Mucosa of gallbladder (tissue), 1 donor: Measurements from ENCODE around the gene PPT2. TPM values are rescaled to one million over a fixed set of nuclear protein-coding genes. Genes with fewer than 3 reads are reported as not detected.
"Not testable (repeated sequence)": the region's sequence is repeated elsewhere in the genome, so short reads cannot be mapped to it uniquely, and the experiment has no call there.

Source experiments
- DNase-seq: peaks from one replicate; pipeline ENCODE4 v3.0.0-alpha.2; 2020; ENCODE audit warnings: low spot score
- total RNA-seq: library from RNA; stranded (reverse); gene quantifications from one replicate; pipeline ENCODE4 v1.2.1, GENCODE V29; 2021
- donor health status: DM: no; HTN: no; CAD: no.

Gene PPT2
- total RNA-seq, 1 donor from 2014 or later = 17.4 TPM

DNA sequence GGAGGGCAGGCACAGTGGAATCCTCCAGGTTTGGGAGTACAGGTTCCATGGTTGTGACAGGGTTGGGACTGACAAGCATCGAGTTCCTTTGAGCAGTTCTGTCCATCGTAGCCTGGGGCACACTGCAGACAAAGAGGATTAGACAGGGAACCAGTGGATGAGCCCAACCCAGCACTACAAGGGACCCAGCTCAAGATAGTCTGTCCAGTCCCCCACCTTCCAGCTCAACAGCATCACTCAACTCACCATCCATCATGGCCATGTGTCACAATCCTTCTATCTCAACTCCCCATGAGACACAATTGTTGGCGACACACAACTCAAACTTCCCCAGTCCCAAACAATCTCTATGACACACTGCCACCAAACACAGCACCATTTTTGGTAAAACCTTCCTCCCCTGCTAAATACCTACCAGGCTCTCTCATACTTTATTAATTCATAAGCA is 50.4 kb downstream of the PPT2 start:
- no peak for DNase-seq

DNA sequence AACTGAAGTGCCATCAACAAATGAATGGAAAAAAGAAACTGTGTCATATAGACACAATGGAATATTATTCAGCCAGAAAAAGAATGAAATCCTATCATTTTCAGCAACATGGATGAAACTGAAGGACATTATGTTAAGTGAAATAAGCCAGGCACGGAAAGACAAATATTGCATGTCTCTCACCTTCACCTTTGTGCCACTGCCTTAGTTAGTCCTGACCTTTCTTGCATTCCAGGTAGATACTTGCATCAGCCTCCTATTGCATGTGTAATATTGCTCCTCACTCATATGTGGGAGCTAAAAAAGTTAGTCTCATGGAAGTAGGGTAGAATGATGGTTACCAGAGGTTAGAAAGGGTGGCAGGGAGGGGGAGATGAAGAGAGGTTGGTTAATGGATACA is 55.1 kb downstream of the PPT2 start:
- DNase-seq = no peak

DNA sequence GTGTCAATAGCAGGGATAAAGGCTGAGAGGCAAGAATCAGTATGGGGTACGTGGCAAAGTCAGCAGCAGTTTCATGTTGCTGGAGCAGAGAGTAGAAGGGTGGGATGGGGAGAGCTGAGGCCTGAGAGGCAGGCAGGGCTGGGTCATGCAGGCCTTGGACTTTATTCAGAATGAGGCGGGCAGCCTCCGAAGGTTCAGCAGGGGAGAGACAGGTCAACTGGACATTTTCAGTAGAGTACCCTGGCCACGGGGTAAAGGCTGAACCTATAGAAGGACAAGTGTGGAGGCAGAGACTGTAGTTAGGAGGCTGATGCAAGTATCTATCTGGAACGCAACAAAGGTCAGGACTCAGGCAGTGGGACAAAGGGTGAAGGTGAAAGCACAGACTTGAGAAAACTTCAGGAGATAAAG is 56.3 kb downstream of the PPT2 start:
- no peak for DNase-seq

DNA sequence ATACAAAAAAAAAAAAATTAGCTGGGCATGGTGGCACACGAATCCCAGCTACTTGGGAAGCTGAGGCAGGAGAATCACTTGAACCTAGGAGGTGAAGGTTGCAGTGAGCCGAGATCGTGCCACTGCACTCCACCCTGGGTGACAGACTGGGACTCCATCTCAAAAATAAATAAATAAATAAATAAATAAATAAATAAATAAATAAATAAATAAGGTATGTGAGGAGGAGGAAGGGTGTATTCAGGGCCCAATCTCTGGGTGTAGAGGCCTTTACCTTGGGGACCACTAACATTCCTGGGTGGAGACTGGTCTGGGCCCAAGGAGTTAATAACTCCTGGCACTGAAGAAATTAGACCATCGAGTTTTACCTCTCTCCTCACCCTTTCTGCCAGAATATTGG is 57.5 kb downstream of the PPT2 start:
- DNase-seq = not testable (repeated sequence)

DNA sequence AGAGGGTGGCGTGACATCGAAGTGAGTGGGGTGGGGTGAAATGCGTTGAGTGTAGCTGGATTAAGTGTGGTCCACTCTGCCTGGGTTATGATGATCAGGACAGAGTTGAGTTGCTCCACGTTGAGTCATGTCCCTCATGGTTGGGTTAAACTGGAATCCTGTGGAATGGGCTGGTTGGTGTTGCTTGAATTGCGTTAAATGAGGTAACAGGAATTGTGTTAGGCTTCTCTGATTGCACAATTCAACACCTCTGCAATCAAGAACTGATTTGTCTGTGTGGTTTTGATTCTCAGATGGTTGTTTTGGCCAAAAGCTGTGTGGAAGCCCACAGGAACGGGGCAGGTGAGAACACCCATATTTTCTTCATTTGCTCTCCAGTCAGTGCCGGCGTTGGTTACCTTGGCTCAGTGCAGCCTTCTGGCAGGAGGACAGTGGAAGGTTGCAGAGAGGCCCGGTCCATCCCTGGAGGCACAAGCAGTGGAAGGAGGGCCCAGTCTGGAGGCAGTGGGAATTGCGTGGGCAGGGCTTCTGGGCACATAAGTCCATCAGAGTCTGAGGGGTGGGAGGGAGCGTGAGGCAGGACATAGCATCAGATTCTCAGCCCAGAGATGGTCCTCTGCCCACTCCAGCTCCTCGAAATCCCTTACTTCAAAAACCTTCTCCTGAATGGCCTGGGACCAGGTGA is 58.3 kb downstream of the PPT2 start:
- no peak for DNase-seq

Other genes starting within 250 kb of the PPT2 start
- gene C2, start 226.4 kb upstream of the PPT2 start, total RNA-seq = 14.8 TPM
- gene CFB, start 208.0 kb upstream of the PPT2 start, total RNA-seq = 476 TPM
- 52.1 TPM for gene NELFE, start 195.2 kb upstream of the PPT2 start, total RNA-seq
- 81.3 TPM for gene SKIC2, start 195.0 kb upstream of the PPT2 start, total RNA-seq
- 27.6 TPM for gene DXO, start 182.0 kb upstream of the PPT2 start, total RNA-seq
- 179 TPM for gene C4A, start 172.1 kb upstream of the PPT2 start, total RNA-seq
- 155 TPM for gene C4B, start 139.3 kb upstream of the PPT2 start, total RNA-seq
- gene CYP21A2, start 115.7 kb upstream of the PPT2 start, total RNA-seq = 1.3 TPM
- gene TNXB, start 44.8 kb upstream of the PPT2 start, total RNA-seq = 30.1 TPM
- gene ATF6B, start 25.9 kb upstream of the PPT2 start, total RNA-seq = 119 TPM
- gene FKBPL, start 23.9 kb upstream of the PPT2 start, total RNA-seq = 5.0 TPM
- 3.7 TPM for gene PRRT1, start 2.2 kb upstream of the PPT2 start, total RNA-seq
- gene EGFL8, start 10.5 kb downstream of the PPT2 start, total RNA-seq = 13.6 TPM
- 88.4 TPM for gene AGPAT1, start 21.9 kb downstream of the PPT2 start, total RNA-seq
- gene RNF5, start 24.3 kb downstream of the PPT2 start, total RNA-seq = 93.1 TPM
- gene AGER, start 30.1 kb downstream of the PPT2 start, total RNA-seq = 11.8 TPM
- 95.0 TPM for gene PBX2, start 36.1 kb downstream of the PPT2 start, total RNA-seq
- 19.6 TPM for gene GPSM3, start 38.5 kb downstream of the PPT2 start, total RNA-seq
- gene NOTCH4, start 69.9 kb downstream of the PPT2 start, total RNA-seq = 14.9 TPM
- gene TSBP1, start 217.8 kb downstream of the PPT2 start, total RNA-seq = not detected